Inflammatory macrophage treated with lipopolysaccharide for 4 hours (primary cell): ENCODE measurements around the gene ZNF383.
"Not testable (repeated sequence)": the region's sequence is repeated elsewhere in the genome, so short reads cannot be mapped to it uniquely, and the experiment has no call there.

ENCODE experiments used
- DNase-seq: peaks from one replicate; pipeline ENCODE4 v3.0.0-alpha.2; 2020

ZNF383 gene

GRCh38 chr19:37217775-37218591, at the start of gene ZNF383:
Gene ZNF383 (plus strand): TSS chr19:37218214. CDS start chr19:37230454, 12,240 bp downstream.
- peak; percentile 90 for DNase-seq

GRCh38 chr19:37172368-37173366, 45.3 kb upstream of the ZNF383 start, which contains the start of gene ZNF585A:
Gene ZNF585A (minus strand): TSS chr19:37172695. CDS start chr19:37169910, 2,785 bp downstream.
- peak; percentile 98 for DNase-seq

GRCh38 chr19:37186071-37186470, 31.9 kb upstream of the ZNF383 start:
- DNase-seq: not testable (repeated sequence)

GRCh38 chr19:37195248-37195647, 22.8 kb upstream of the ZNF383 start:
- DNase-seq: not testable (repeated sequence)

- DNase-seq: not testable (repeated sequence)
These were observed 20.9 kb upstream of the ZNF383 start for GRCh38 chr19:37197115-37197514.

GRCh38 chr19:37197768-37198167, 20.2 kb upstream of the ZNF383 start:
- no peak for DNase-seq

GRCh38 chr19:37217480-37217774, 587 bp upstream of the ZNF383 start:
- no peak for DNase-seq

GRCh38 chr19:37218592-37218935, 550 bp downstream of the ZNF383 start:
- no peak for DNase-seq

- no peak for DNase-seq
These were observed 2.4 kb downstream of the ZNF383 start for GRCh38 chr19:37220383-37220782.

GRCh38 chr19:37221136-37221535, 3.1 kb downstream of the ZNF383 start:
- no peak for DNase-seq

GRCh38 chr19:37226248-37226647, 8.2 kb downstream of the ZNF383 start:
- DNase-seq: no peak

GRCh38 chr19:37227996-37228395, 10.0 kb downstream of the ZNF383 start:
- no peak for DNase-seq

GRCh38 chr19:37243206-37243632, 25.2 kb downstream of the ZNF383 start:
- DNase-seq: no peak

GRCh38 chr19:37251308-37252229, 33.6 kb downstream of the ZNF383 start:
- DNase-seq: peak; percentile 2

GRCh38 chr19:37263028-37263427, 45.0 kb downstream of the ZNF383 start:
- DNase-seq: not testable (repeated sequence)

- DNase-seq: not testable (repeated sequence)
These were observed 49.0 kb downstream of the ZNF383 start for GRCh38 chr19:37267005-37267404.

GRCh38 chr19:37267755-37268154, 49.7 kb downstream of the ZNF383 start:
- DNase-seq: not testable (repeated sequence)

GRCh38 chr19:37280656-37281055, 62.6 kb downstream of the ZNF383 start:
- DNase-seq: not testable (repeated sequence)

- DNase-seq: not testable (repeated sequence)
These were observed 66.0 kb downstream of the ZNF383 start for GRCh38 chr19:37284020-37284419.

- DNase-seq: not testable (repeated sequence)
These were observed 71.2 kb downstream of the ZNF383 start for GRCh38 chr19:37289229-37289628.

GRCh38 chr19:37292998-37293939, 75.3 kb downstream of the ZNF383 start:
- DNase-seq: not testable (repeated sequence)
